ENCODE data around the gene ADAMTS8. TPM values are rescaled to one million over a fixed set of nuclear protein-coding genes. Genes with fewer than 3 reads are reported as not detected.

Gene ADAMTS8
- total RNA-seq, 1 experiment from 2014 or later = not detected

GRCh38 chr11:130420478-130421198 is 7.8 kb downstream of the ADAMTS8 start:
- no peak for DNase-seq (ENCODE audit: low spot score)

DNA sequence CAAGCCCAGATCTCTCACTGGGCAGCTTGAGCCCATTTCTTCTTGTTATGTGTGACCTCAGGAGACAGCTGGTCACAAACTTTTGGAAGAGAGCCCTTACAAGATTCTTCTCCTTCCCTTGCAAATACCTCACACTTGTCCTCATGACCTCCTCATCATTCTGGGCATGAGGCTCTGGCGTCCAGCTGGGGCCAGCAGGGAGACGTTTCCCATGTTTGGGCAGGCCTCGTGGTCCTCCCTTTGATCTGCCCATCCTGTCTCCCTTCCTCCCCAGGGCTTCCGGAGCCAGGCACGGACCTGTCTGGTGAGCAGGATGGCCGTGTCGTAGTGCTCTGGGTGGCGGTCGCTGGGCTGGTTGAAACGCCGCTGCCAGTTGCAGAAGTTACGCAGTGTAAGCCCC is 9.7 kb downstream of the ADAMTS8 start:
- no peak for DNase-seq (ENCODE audit: low spot score)

- DNase-seq (ENCODE audit: low spot score) = no peak
Observed at GRCh38 chr11:130418210-130418609, 10.2 kb downstream of the ADAMTS8 start.

DNA sequence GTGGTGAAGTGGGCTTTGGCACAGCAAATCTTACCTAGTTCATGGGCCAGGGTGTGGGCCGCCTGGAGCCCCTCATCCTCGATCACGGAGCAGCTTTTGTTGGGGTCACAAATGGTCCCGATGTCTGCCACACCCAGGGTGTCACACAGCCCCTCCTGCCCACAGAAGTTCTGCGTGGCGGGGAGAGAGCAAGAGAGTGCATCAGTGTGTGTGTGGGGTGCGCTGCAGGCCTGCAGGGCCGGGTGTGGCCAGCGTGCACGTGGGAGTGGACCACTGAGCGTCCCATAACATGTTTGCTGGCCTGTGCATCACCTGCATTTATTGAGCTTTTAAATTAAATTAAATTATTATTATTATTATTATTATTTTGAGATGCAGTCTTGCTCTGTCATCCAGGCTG is 11.5 kb downstream of the ADAMTS8 start:
- DNase-seq (ENCODE audit: low spot score) = no peak

DNA sequence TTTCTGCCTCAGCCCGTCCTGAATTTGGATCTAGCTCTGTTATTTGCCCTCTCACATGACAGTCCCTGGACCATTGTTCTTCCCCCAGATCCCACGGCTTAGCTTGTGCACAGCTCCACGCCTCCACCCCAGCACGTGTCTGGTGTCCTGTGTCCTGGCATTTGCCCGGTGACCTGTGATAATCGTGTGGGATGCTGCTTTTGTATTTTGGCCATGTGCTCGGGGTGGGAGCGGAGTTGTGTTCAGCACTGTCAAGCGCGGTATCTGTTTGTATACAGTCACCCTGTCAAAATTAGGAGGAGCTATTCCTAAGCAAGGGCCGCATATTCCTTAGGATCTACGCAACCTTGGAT is 11.9 kb downstream of the ADAMTS8 start:
- DNase-seq (ENCODE audit: low spot score) = no peak

DNA sequence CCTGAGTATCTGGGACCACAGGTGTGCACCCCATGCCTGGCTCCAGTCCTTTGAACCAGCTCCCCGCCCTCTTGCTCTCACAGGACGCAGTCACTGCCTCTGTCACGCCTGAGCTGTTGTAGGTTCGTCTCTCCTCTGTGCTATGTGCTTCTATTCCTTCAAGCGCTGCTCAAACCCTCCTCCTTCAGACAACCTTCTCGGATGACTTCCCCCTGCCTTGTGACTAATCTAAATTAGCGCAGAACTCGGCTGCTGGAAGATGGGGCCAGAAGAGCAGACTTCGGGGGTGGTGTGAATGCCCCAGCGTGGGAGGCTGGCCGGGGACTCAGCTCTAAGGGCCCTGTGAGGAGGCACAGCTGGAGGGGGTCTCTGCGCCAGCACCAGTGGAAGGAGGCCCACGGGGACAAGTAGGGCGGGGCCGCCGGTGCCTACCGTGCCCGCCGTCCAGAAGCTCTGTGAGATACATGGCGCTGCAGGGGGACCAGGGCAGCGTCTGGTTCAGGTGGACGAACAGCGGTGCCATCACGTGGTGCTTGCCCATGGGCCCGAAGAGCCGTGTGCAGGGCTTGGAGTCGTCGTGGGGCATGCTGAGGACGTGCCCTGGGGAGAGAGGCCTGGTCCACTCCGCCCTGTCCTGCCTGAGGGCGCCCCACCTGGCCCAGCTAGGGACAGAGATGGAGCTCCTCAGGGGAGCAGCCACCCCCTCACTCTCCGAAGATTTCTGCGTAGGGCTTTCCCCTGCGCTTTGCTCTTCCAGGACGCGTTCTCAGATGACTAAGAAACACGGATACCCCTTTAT is 12.5 kb downstream of the ADAMTS8 start:
- no peak for DNase-seq (ENCODE audit: low spot score)

GRCh38 chr11:130414107-130415080 is 14.0 kb downstream of the ADAMTS8 start:
- DNase-seq (ENCODE audit: low spot score) = no peak

- DNase-seq (ENCODE audit: low spot score) = peak; percentile 74
Observed at GRCh38 chr11:130413405-130414106, 14.9 kb downstream of the ADAMTS8 start.

GRCh38 chr11:130411223-130411622 is 17.2 kb downstream of the ADAMTS8 start:
- no peak for DNase-seq (ENCODE audit: low spot score)

DNA sequence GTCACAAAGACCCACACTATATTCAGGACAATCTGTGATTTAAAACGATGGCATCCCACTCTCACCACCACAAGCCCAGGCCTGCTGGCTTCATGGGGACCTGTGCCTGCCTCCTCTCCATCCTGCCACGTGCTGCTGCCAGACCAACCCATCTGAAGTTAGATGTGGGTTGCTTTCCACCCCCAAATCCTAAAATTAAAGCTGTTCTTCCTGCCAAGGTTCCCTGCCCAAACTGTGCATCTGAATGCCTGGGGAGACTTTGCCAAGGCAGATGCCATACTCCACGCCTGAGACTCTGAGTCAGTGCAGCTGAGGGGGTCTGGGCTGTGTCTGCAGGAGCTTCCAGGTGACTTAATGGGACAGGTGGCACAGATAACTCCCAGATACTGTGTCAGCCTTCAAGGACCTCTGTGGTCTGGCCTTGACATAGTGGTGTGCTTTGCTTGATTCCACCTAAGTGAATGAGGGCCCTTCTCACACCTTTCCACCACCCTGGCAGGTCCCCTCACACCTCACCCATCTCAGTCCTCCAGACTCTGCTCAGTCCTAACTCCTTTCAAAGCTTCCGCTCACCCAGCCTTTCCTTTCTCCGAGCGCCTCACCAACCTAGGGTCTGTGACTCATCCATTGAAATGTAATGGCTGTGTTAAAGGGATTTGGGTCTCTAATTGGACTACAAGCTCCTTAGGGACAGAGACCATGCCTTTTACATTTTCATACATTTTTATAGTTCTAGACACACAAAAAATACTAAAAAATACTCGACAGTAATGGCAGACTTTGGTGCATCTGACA is 18.6 kb downstream of the ADAMTS8 start:
- DNase-seq (ENCODE audit: low spot score) = no peak

- DNase-seq (ENCODE audit: low spot score) = no peak
Observed at GRCh38 chr11:130408901-130409300, 19.5 kb downstream of the ADAMTS8 start.

DNA sequence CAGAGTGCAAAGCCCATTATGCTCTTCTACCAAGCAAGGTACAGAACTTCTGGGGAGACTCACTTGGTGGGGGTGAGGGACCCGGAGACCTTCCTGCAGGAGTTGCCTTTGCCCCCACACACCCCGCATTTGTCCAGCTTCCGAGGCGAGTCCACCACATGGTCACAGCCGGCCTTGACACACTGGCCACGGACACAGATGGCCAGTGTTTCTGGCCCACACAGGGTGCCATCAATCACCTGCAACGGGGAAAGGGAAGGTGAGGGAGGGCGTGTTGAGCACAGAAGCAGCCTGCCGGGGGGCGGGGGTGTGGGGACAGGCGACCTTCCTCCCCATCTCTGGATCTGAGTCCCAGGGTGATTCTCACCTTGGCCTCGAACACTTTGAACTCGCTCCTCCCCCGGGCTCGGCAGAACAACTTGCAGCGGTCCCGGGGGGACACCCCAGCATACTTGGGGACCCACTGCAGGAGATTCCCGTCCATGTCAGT is 20.0 kb downstream of the ADAMTS8 start:
- DNase-seq (ENCODE audit: low spot score) = no peak

DNA sequence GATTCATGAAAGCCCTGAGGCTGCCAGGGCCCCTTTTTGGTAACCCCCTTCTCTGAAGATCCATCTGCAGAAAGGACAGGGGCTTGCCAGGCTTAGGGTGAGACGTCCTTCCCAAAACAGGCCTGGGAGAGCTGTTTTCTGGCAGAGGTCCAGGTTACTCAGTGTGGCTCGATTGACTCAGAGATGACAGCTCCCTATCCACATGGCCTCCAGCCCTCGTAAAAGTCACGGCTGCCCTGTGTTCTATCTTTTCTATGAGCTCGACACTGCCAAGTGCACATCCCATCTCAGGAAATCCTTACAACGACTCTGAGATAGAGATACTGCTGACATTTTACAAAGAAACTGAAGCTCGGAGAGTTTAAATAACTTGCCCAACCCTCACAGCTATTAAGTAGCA is 20.4 kb downstream of the ADAMTS8 start:
- peak; percentile 64 for DNase-seq (ENCODE audit: low spot score)

DNA sequence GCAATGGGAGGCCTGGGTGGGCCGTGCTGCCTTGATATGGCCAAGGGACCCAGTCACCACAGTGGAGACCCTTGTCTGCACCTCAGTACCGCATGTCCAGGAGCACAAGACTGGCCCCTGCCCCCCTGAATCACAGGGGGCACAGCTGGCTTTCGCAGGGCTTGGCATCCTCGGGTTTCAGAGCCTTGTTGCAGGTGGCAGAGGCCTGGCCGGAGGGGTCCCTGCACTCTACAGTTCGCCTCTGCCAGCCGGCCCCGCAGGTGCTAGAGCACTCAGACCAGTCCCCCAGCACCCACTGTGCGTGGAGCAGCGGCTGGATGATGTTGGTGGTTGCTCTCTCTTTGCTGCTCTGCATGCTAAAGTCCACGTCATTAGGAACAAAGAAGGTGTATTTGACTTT is 23.0 kb downstream of the ADAMTS8 start:
- no peak for DNase-seq (ENCODE audit: low spot score)

DNA sequence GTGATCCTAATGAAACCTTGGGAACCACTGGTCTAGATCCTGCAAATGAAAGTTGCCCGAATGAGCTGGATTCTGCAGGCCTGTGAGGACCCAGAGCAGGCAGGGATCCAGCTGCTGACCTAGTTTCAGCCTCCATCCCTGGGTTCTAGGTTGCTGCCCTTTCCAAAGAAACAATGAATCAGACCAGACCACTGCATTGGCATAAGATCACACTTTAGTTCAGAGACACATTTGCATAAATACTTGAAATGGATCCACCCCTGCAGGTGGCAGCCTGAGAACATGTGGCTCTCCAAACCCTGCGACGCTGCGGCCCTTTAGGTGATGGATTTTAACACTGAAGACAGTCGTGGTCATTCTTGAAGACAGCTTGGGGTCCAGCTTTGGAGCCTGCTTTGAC is 23.7 kb downstream of the ADAMTS8 start:
- DNase-seq (ENCODE audit: low spot score) = no peak

DNA sequence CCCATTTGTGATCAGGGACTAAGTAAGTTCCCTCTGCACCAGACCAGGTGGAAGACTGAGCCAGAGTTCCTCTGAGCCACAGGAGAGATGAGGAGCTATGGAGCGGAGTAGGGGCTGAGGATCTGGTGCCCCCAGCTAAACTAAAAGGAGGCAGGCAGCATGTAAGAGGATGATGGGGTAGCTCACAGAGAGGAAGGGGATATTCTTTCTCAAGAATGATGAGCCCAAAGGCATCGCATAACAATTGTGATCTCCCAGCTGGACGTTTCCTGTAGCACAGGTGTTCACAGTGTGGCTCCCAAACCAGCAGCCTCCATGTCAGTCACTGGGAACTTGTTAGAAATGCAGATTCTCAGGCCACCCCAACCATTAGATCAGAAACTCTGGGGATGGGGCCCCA is 24.4 kb downstream of the ADAMTS8 start:
- no peak for DNase-seq (ENCODE audit: low spot score)

- DNase-seq (ENCODE audit: low spot score) = peak; percentile 50
Observed at GRCh38 chr11:130403271-130403804, 25.1 kb downstream of the ADAMTS8 start.

GRCh38 chr11:130402570-130402969 is 25.8 kb downstream of the ADAMTS8 start:
- no peak for DNase-seq (ENCODE audit: low spot score)

DNA sequence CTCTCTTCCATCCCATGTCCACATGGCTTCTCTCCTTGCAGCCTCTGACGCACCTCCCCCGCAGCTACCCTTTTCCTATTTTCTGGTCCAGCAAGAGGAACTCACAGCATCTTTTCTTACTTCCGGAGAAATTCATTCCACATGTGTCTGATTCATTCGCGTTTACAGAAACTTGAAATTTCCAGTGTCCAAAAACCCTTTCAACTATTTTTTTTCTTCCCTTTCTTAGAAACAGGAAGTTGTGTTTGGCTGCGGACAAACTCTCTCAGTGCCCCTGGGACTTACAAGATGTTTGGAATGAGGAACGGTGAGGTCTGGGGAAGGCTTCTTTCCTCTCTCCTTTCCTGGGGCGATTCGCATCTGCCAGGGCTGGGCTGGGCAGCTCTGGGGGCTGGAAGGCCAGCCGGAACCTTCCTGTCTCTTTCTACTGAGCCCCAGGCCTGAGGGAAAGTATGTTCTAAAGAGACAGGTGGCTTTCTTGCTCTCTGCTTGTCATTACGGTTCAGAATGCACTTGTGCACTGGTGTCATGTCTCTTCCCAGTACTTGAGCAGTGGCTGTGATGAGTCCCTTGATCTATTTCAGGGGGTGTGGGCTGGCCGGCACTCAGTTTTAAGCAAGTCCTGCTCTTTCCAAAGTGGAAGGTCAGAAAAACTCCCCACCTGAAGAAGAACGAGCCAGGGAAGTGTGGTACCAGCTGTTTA is 27.5 kb downstream of the ADAMTS8 start:
- no peak for DNase-seq (ENCODE audit: low spot score)

GRCh38 chr11:130399196-130399595 is 29.2 kb downstream of the ADAMTS8 start:
- no peak for DNase-seq (ENCODE audit: low spot score)

Measured in A172 (cell line).